Stimulated activated naive B cell treated with anti-CD40 and anti-IgM and Interleukin-4, amounts not matched to agents 10 μg/mL and 1 μg/mL and 100 μg/mL, for 72 hours (primary cell): ENCODE measurements around the gene CCDC91.
"Not testable (repeated sequence)": the region's sequence is repeated elsewhere in the genome, so short reads cannot be mapped to it uniquely, and the experiment has no call there.

ENCODE experiments used
- ATAC-seq, 2 donors: fragments of 150-1000 bp; cut with Tn5 transposase; replicated peaks; 2 replicates each; pipeline ENCODE4 v1.10.0; 2021; ENCODE audit warnings: moderate library complexity in 1 of 2
- DNase-seq: peaks from one replicate; pipeline ENCODE4 v3.0.0; 2021
- H3K27ac Mint-ChIP-seq: one replicate; pipeline ENCODE4 v1.8.0; 2022; ENCODE audit warnings: mild to moderate bottlenecking, mixed read lengths
- H3K27me3 Mint-ChIP-seq, 2 donors: one replicate each; pipeline ENCODE4 v1.8.0; 2022; ENCODE audit warnings: mixed read lengths in 2 of 2
- H3K36me3 Mint-ChIP-seq, 2 donors: one replicate each; pipeline ENCODE4 v1.8.0; 2022; ENCODE audit warnings: mixed read lengths in 2 of 2, mild to moderate bottlenecking in 1 of 2
- H3K4me1 Mint-ChIP-seq, 2 donors: one replicate each; pipeline ENCODE4 v1.8.0; 2022; ENCODE audit warnings: mixed read lengths in 2 of 2, mild to moderate bottlenecking in 1 of 2
- H3K4me3 Mint-ChIP-seq, 2 donors: one replicate each; pipeline ENCODE4 v1.8.0; 2022; ENCODE audit warnings: mild to moderate bottlenecking in 2 of 2, mixed read lengths in 2 of 2, moderate library complexity in 1 of 2
- H3K9me3 Mint-ChIP-seq, 2 donors: one replicate each; pipeline ENCODE4 v1.8.0; 2022; ENCODE audit warnings: mixed read lengths in 2 of 2, mild to moderate bottlenecking in 1 of 2

The CCDC91 gene

GRCh38 chr12:28306535-28306934 is 116.3 kb downstream of the CCDC91 start:
- ATAC-seq = no peak
- peaks cover 0 to 2% of the 10 kb centered on the region in 2 donors for H3K9me3 Mint-ChIP-seq
- DNase-seq = no peak
- H3K36me3 Mint-ChIP-seq = peaks cover 35 to 37% of the 10 kb centered on the region in 2 donors
- H3K27ac Mint-ChIP-seq = no peak overlapping the region
- H3K4me3 Mint-ChIP-seq = no peak overlapping the region
- H3K4me1 Mint-ChIP-seq = no peaks in the 10 kb centered on the region
- no peaks in the 10 kb centered on the region for H3K27me3 Mint-ChIP-seq

- Mint-ChIP-seq H3K4me3 (no peak overlapping the region), H3K36me3 (peaks cover 34 to 47% of the 10 kb centered on the region in 2 donors), H3K27me3 (no peaks in the 10 kb centered on the region)
These were observed 118.6 kb downstream of the CCDC91 start for GRCh38 chr12:28308891-28309290.

GRCh38 chr12:28313631-28314030 is 123.4 kb downstream of the CCDC91 start:
- ATAC-seq (no peak), DNase-seq (no peak)
- peaks cover 6 to 7% of the 10 kb centered on the region in 2 donors for H3K9me3 Mint-ChIP-seq
- no peak overlapping the region for H3K4me3 Mint-ChIP-seq
- no peaks in the 10 kb centered on the region for H3K4me1 Mint-ChIP-seq
- H3K36me3 Mint-ChIP-seq = peaks cover 37 to 52% of the 10 kb centered on the region in 2 donors
- H3K27me3 Mint-ChIP-seq = no peaks in the 10 kb centered on the region
- H3K27ac Mint-ChIP-seq = no peak overlapping the region

More at GRCh38 chr12:28308891-28309290, 118.6 kb downstream of the CCDC91 start:
- H3K27ac Mint-ChIP-seq = no peak overlapping the region
- peaks cover 0 to 4% of the 10 kb centered on the region in 2 donors for H3K9me3 Mint-ChIP-seq
- no peaks in the 10 kb centered on the region for H3K4me1 Mint-ChIP-seq
- no peak for DNase-seq
- ATAC-seq = no peak

- H3K36me3 Mint-ChIP-seq = peaks cover 30 to 48% of the 10 kb centered on the region in 2 donors
- no peak overlapping the region for H3K27ac Mint-ChIP-seq
These were observed 125.8 kb downstream of the CCDC91 start for GRCh38 chr12:28316049-28316448.

GRCh38 chr12:28318273-28318672 is 128.0 kb downstream of the CCDC91 start:
- DNase-seq (no peak), ATAC-seq (no peak)
- peaks cover 23 to 37% of the 10 kb centered on the region in 2 donors for H3K36me3 Mint-ChIP-seq
- H3K27ac Mint-ChIP-seq = no peak overlapping the region
- H3K9me3 Mint-ChIP-seq = peaks cover 3 to 6% of the 10 kb centered on the region in 2 donors
- no peaks in the 10 kb centered on the region for H3K27me3 Mint-ChIP-seq
- no peak overlapping the region for H3K4me3 Mint-ChIP-seq
- peaks cover 0 to 2% of the 10 kb centered on the region in 2 donors for H3K4me1 Mint-ChIP-seq

More at GRCh38 chr12:28316049-28316448, 125.8 kb downstream of the CCDC91 start:
- Mint-ChIP-seq H3K27me3 (no peaks in the 10 kb centered on the region), H3K9me3 (peaks cover 6 to 7% of the 10 kb centered on the region in 2 donors), H3K4me3 (no peak overlapping the region), H3K4me1 (peaks cover 0 to 2% of the 10 kb centered on the region in 2 donors)
- ATAC-seq (no peak), DNase-seq (no peak)

- Mint-ChIP-seq H3K36me3 (peaks cover 20 to 38% of the 10 kb centered on the region in 2 donors), H3K9me3 (peaks cover 3 to 6% of the 10 kb centered on the region in 2 donors), H3K27ac (no peak overlapping the region), H3K27me3 (no peaks in the 10 kb centered on the region), H3K4me3 (no peak overlapping the region), H3K4me1 (peaks cover 0 to 2% of the 10 kb centered on the region in 2 donors)
- DNase-seq (no peak), ATAC-seq (no peak)
These were observed 130.1 kb downstream of the CCDC91 start for GRCh38 chr12:28320353-28320752.

- Mint-ChIP-seq H3K4me3 (no peak overlapping the region), H3K9me3 (peaks cover 0 to 9% of the 10 kb centered on the region in 2 donors), H3K27ac (no peak overlapping the region), H3K4me1 (no peaks in the 10 kb centered on the region), H3K36me3 (peaks cover 15 to 33% of the 10 kb centered on the region in 2 donors), H3K27me3 (no peaks in the 10 kb centered on the region)
- no peak for ATAC-seq
- DNase-seq = no peak
These were observed 137.5 kb downstream of the CCDC91 start for GRCh38 chr12:28327722-28328121.

GRCh38 chr12:28328967-28329366 is 138.7 kb downstream of the CCDC91 start:
- peaks cover 0 to 9% of the 10 kb centered on the region in 2 donors for H3K9me3 Mint-ChIP-seq
- H3K36me3 Mint-ChIP-seq = peaks cover 15 to 30% of the 10 kb centered on the region in 2 donors
- DNase-seq = no peak
- H3K27me3 Mint-ChIP-seq = no peaks in the 10 kb centered on the region
- H3K4me3 Mint-ChIP-seq = no peak overlapping the region
- H3K4me1 Mint-ChIP-seq = no peaks in the 10 kb centered on the region
- ATAC-seq = no peak
- H3K27ac Mint-ChIP-seq = no peak overlapping the region

- H3K27ac Mint-ChIP-seq, ATAC-seq, DNase-seq, H3K4me1 Mint-ChIP-seq, H3K9me3 Mint-ChIP-seq, H3K4me3 Mint-ChIP-seq, H3K27me3 Mint-ChIP-seq: not testable (repeated sequence)
- peaks cover 13 to 30% of the 10 kb centered on the region in 2 donors for H3K36me3 Mint-ChIP-seq
These were observed 139.5 kb downstream of the CCDC91 start for GRCh38 chr12:28329727-28330126.

GRCh38 chr12:28330232-28330631 is 140.0 kb downstream of the CCDC91 start:
- H3K36me3 Mint-ChIP-seq = peaks cover 13 to 30% of the 10 kb centered on the region in 2 donors
- H3K4me1 Mint-ChIP-seq, H3K27ac Mint-ChIP-seq, DNase-seq, ATAC-seq, H3K9me3 Mint-ChIP-seq, H3K27me3 Mint-ChIP-seq, H3K4me3 Mint-ChIP-seq: not testable (repeated sequence)

- peaks cover 13 to 27% of the 10 kb centered on the region in 2 donors for H3K36me3 Mint-ChIP-seq
- DNase-seq (no peak), ATAC-seq (no peak)
- peaks cover 0 to 9% of the 10 kb centered on the region in 2 donors for H3K9me3 Mint-ChIP-seq
- H3K4me3 Mint-ChIP-seq = no peak overlapping the region
- H3K27me3 Mint-ChIP-seq = no peaks in the 10 kb centered on the region
- no peak overlapping the region for H3K27ac Mint-ChIP-seq
- H3K4me1 Mint-ChIP-seq = no peaks in the 10 kb centered on the region
These were observed 140.9 kb downstream of the CCDC91 start for GRCh38 chr12:28331130-28331529.

- no peaks in the 10 kb centered on the region for H3K27me3 Mint-ChIP-seq
- H3K27ac Mint-ChIP-seq = no peak overlapping the region
- H3K9me3 Mint-ChIP-seq = no peaks in the 10 kb centered on the region
- DNase-seq = no peak
- ATAC-seq = no peak
- H3K4me3 Mint-ChIP-seq = no peak overlapping the region
- peaks cover 16 to 23% of the 10 kb centered on the region in 2 donors for H3K36me3 Mint-ChIP-seq
- peaks cover 2 to 13% of the 10 kb centered on the region in 2 donors for H3K4me1 Mint-ChIP-seq
These were observed 150.2 kb downstream of the CCDC91 start for GRCh38 chr12:28340261-28341045.

GRCh38 chr12:28343713-28344112 is 153.5 kb downstream of the CCDC91 start:
- no peak for ATAC-seq
- peaks cover 16 to 26% of the 10 kb centered on the region in 2 donors for H3K36me3 Mint-ChIP-seq
- H3K9me3 Mint-ChIP-seq = peaks cover 0 to 6% of the 10 kb centered on the region in 2 donors
- H3K27me3 Mint-ChIP-seq = no peaks in the 10 kb centered on the region
- peaks cover 2 to 13% of the 10 kb centered on the region in 2 donors for H3K4me1 Mint-ChIP-seq
- no peak overlapping the region for H3K27ac Mint-ChIP-seq
- no peak for DNase-seq
- H3K4me3 Mint-ChIP-seq = no peak overlapping the region

- ATAC-seq = no peak
- H3K27me3 Mint-ChIP-seq = no peaks in the 10 kb centered on the region
- H3K4me3 Mint-ChIP-seq = no peak overlapping the region
- peaks cover 0 to 6% of the 10 kb centered on the region in 2 donors for H3K9me3 Mint-ChIP-seq
- no peaks in the 10 kb centered on the region for H3K4me1 Mint-ChIP-seq
- peaks cover 15 to 25% of the 10 kb centered on the region in 2 donors for H3K36me3 Mint-ChIP-seq
- DNase-seq = no peak
- H3K27ac Mint-ChIP-seq = no peak overlapping the region
These were observed 156.3 kb downstream of the CCDC91 start for GRCh38 chr12:28346567-28346966.

- peaks cover 6% of the 10 kb centered on the region in 2 donors for H3K9me3 Mint-ChIP-seq
- H3K4me3 Mint-ChIP-seq = no peak overlapping the region
- no peaks in the 10 kb centered on the region for H3K27me3 Mint-ChIP-seq
- peaks cover 31 to 45% of the 10 kb centered on the region in 2 donors for H3K36me3 Mint-ChIP-seq
- ATAC-seq = no peak
- H3K27ac Mint-ChIP-seq = no peak overlapping the region
- DNase-seq = no peak
- peaks cover 0 to 1% of the 10 kb centered on the region in 2 donors for H3K4me1 Mint-ChIP-seq
These were observed 158.9 kb downstream of the CCDC91 start for GRCh38 chr12:28349196-28349595.
